ENCODE measurements around the gene ITPR3.
A peak's percentile ranks its signal among the peaks of the same experiment; 100 is the strongest.

Gene ITPR3

GRCh38 chr6:33688006-33688405 lies 66.9 kb downstream of the ITPR3 start:
- no peak for DNase-seq

- no peak for DNase-seq
These were observed 67.5 kb downstream of the ITPR3 start for GRCh38 chr6:33688451-33689147.

- no peak for DNase-seq
These were observed 68.0 kb downstream of the ITPR3 start for GRCh38 chr6:33689148-33689494.

- DNase-seq = no peak
These were observed 68.8 kb downstream of the ITPR3 start for GRCh38 chr6:33689879-33690278.

GRCh38 chr6:33690766-33691165 lies 69.6 kb downstream of the ITPR3 start:
- no peak for DNase-seq

GRCh38 chr6:33691456-33692077 lies 70.4 kb downstream of the ITPR3 start:
- DNase-seq = no peak

GRCh38 chr6:33692078-33692759 lies 71.1 kb downstream of the ITPR3 start:
- DNase-seq = no peak

GRCh38 chr6:33692760-33693158 lies 71.6 kb downstream of the ITPR3 start:
- DNase-seq = peak in 4 of 5 experiments; percentile 31 to 93 (median 68)

GRCh38 chr6:33693186-33694105 lies 72.3 kb downstream of the ITPR3 start:
- no peak for DNase-seq

GRCh38 chr6:33694401-33694931 lies 73.3 kb downstream of the ITPR3 start:
- peak in 4 of 5 experiments; percentile 47 to 93 (median 66) for DNase-seq

- no peak for DNase-seq
These were observed 73.9 kb downstream of the ITPR3 start for GRCh38 chr6:33694977-33695376.

GRCh38 chr6:33695451-33695887 lies 74.3 kb downstream of the ITPR3 start:
- no peak for DNase-seq

- DNase-seq = no peak
These were observed 75.0 kb downstream of the ITPR3 start for GRCh38 chr6:33696076-33696475.

GRCh38 chr6:33696548-33697518 lies 75.7 kb downstream of the ITPR3 start:
- peak in 2 of 5 experiments; percentile 57 to 78 for DNase-seq

GRCh38 chr6:33697845-33698244 lies 76.7 kb downstream of the ITPR3 start:
- DNase-seq = no peak

GRCh38 chr6:33698494-33698893 lies 77.4 kb downstream of the ITPR3 start:
- DNase-seq = no peak

GRCh38 chr6:33699131-33699530 lies 78.0 kb downstream of the ITPR3 start:
- no peak for DNase-seq

- DNase-seq = peak in 1 of 5 experiments; percentile 62
These were observed 78.6 kb downstream of the ITPR3 start for GRCh38 chr6:33699739-33700138.

- DNase-seq = peak in 4 of 5 experiments; percentile 55 to 88 (median 58)
These were observed 79.4 kb downstream of the ITPR3 start for GRCh38 chr6:33700391-33701050.

GRCh38 chr6:33702345-33702977 lies 81.3 kb downstream of the ITPR3 start:
- peak in 1 of 5 experiments; percentile 52 for DNase-seq
